OCI-LY7 (cell line): ENCODE measurements around the gene DPY19L3. TPM values are rescaled to one million over a fixed set of nuclear protein-coding genes. Genes with fewer than 3 reads are reported as not detected.

Experiments
- BruUV-seq: library from RNA; stranded (reverse); fragments of 400-500 nt; replicated peaks from 2 replicates; lab custom pipeline; 2021; lab: Mats Ljungman, UMichigan
- CTCF ChIA-PET: fragments of 300-600 bp; sonication (Branson Sonifier 250); formaldehyde crosslinking; loops from one replicate; lab custom pipeline; 2022; ENCODE audit warnings: antibody characterized with exemption; ENCODE audit not compliant: unreplicated experiment; lab: Charles Lee
- POLR2A ChIA-PET: fragments of 300-600 bp; sonication (Branson Sonifier 250); formaldehyde crosslinking; loops from one replicate; lab custom pipeline; 2022; ENCODE audit warnings: antibody characterized with exemption; lab: Charles Lee
- DNase-seq: peaks from one replicate; pipeline ENCODE4 v3.0.0-alpha.2; 2015; ENCODE audit warnings: low spot score
- H2AFZ ChIP-seq: fragments of 200-600 bp; sonication (generic), shearing (Covaris generic); 2 replicates; pipeline ENCODE4 v1.6.1; 2014; ENCODE audit warnings: mild to moderate bottlenecking, antibody characterized with exemption, low read length, moderate library complexity
- H3K27ac ChIP-seq: fragments of 200-600 bp; sonication (generic); 2 replicates; pipeline ENCODE4 v1.5.1; 2014; ENCODE audit warnings: mixed run types, low read depth, mild to moderate bottlenecking, moderate library complexity, low read length, inconsistent platforms; ENCODE audit not compliant: poor library complexity, severe bottlenecking
- H3K36me3 ChIP-seq: fragments of 200-600 bp; sonication (generic); 2 replicates; pipeline ENCODE4 v1.6.1; 2014; ENCODE audit warnings: mild to moderate bottlenecking, antibody characterized with exemption, low read length, moderate library complexity, mixed read lengths; ENCODE audit not compliant: insufficient read depth
- H3K4me1 ChIP-seq: fragments of 200-600 bp; sonication (generic); 2 replicates; pipeline ENCODE4 v1.5.1; 2014; ENCODE audit warnings: mild to moderate bottlenecking, low read length; ENCODE audit not compliant: insufficient read depth, poor library complexity, severe bottlenecking
- H3K4me2 ChIP-seq: fragments of 200-600 bp; sonication (generic); 2 replicates; pipeline ENCODE4 v1.6.1; 2014; ENCODE audit warnings: mild to moderate bottlenecking, low read length
- H3K4me3 ChIP-seq: fragments of 200-600 bp; sonication (generic); 2 replicates; pipeline ENCODE4 v1.5.1; 2014; ENCODE audit warnings: mild to moderate bottlenecking, low read depth, low read length; ENCODE audit not compliant: poor library complexity, severe bottlenecking
- H3K79me2 ChIP-seq: fragments of 200-600 bp; sonication (generic); 2 replicates; pipeline ENCODE4 v1.6.1; 2016; ENCODE audit warnings: low read depth, mild to moderate bottlenecking, low read length, moderate library complexity, mixed read lengths; ENCODE audit not compliant: insufficient read depth
- H3K9me2 ChIP-seq: fragments of 200-600 bp; sonication (generic); 2 replicates; pipeline ENCODE4 v1.6.1; 2016; ENCODE audit warnings: mild to moderate bottlenecking, low read length, mixed read lengths; ENCODE audit not compliant: insufficient read depth
- H3K9me3 ChIP-seq: fragments of 200-600 bp; sonication (generic); 2 replicates; pipeline ENCODE4 v1.6.1; 2014; ENCODE audit warnings: mild to moderate bottlenecking, mixed run types, low read length, mixed read lengths
- H4K20me1 ChIP-seq: fragments of 200-600 bp; sonication (generic); 2 replicates; pipeline ENCODE4 v1.6.1; 2014; ENCODE audit warnings: mild to moderate bottlenecking, antibody characterized with exemption, low read length, moderate library complexity, mixed read lengths; ENCODE audit not compliant: insufficient read depth
- CTCF ChIP-seq: fragments of 200-600 bp; sonication (generic); conservative IDR thresholded peaks from 2 replicates; pipeline ENCODE4 v1.5.1; 2014; ENCODE audit warnings: mild to moderate bottlenecking, antibody characterized with exemption, low read length, moderate library complexity, mixed read lengths
- EZH2phosphoT487 ChIP-seq: fragments of 200-600 bp; sonication (generic); IDR thresholded peaks from 2 replicates; pipeline ENCODE4 v1.6.1; 2018; ENCODE audit warnings: low read depth, borderline replicate concordance, mild to moderate bottlenecking, mixed run types, antibody characterized with exemption, low read length, moderate library complexity, mixed read lengths
- intact Hi-C: fragments of 100-400 bp; cut with micrococcal nuclease; formaldehyde crosslinking; loops from one replicate; pipeline ENCODE4 v1.10.0; 2022; ENCODE audit not compliant: unreplicated experiment
- total RNA-seq, 2 experiments: library from RNA; depleted of rRNA in 1 of 2; stranded (reverse); fragments of >200 nt in 1 of 2; shearing (Covaris generic) in 1 of 2; gene quantifications; 2 replicates each; pipeline ENCODE4 v1.2.3, GENCODE V29; 2014 to 2022

The DPY19L3 gene
- total RNA-seq, 2 experiments from 2014 or later = 31.3 to 39.0 TPM

DNA sequence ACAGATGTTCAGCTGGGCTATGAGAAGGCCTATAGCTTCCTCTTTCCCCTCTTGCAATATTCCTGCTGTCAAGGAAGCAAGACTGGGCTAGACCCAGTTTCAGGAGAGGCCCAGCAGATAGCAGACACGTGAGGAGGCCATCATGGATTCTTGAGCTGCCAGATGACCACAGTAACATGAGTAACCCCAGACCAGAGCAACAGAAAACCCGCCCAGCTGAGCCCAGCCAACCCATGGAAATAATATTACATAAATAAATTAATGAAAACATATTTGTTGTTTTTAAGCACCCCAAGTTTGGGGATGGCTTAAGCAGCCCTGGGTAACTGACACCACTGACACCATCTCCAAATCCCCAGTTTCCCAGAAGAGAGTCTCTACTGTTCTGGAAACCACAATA is 125.2 kb downstream of the DPY19L3 start:
- POLR2A ChIA-PET = no interaction called here

GRCh38 chr19:32532233-32532632 is 126.7 kb downstream of the DPY19L3 start:
- no peaks in the 10 kb centered on the region for H3K79me2 ChIP-seq
- H4K20me1 ChIP-seq = no peaks in the 10 kb centered on the region
- 0 out of 2 replicates have a peak, but pooled peaks cover 10% of the 10 kb centered on the region for H3K9me3 ChIP-seq
- no peaks in the 10 kb centered on the region for H3K4me1 ChIP-seq
- ChIA-PET POLR2A (no interaction called here), CTCF (no interaction called here)
- intact Hi-C loops = no loop called here
- no peak for TF ChIP-seq CTCF
- TF ChIP-seq EZH2phosphoT487 = no peak
- no peaks in the 10 kb centered on the region for H3K36me3 ChIP-seq
- no peaks in the 10 kb centered on the region for H3K9me2 ChIP-seq
- no peak overlapping the region for H2AFZ ChIP-seq
- no peak overlapping the region for H3K27ac ChIP-seq
- no peak for DNase-seq
- H3K4me3 ChIP-seq = no peak overlapping the region
- no TSS peak for BruUV-seq
- no peak overlapping the region for H3K4me2 ChIP-seq

More for the DNA sequence above, 125.2 kb downstream of the DPY19L3 start:
- Histone ChIP-seq H4K20me1 (no peaks in the 10 kb centered on the region), H3K4me2 (no peak overlapping the region), H2AFZ (no peak overlapping the region), H3K4me3 (no peak overlapping the region), H3K27ac (no peak overlapping the region), H3K79me2 (no peaks in the 10 kb centered on the region), H3K9me2 (no peaks in the 10 kb centered on the region), H3K36me3 (no peaks in the 10 kb centered on the region), H3K9me3 (0 out of 2 replicates have a peak, but pooled peaks cover 10% of the 10 kb centered on the region), H3K4me1 (no peaks in the 10 kb centered on the region)
- no TSS peak for BruUV-seq
- intact Hi-C loops = no loop called here
- no peak for TF ChIP-seq CTCF
- no peak for TF ChIP-seq EZH2phosphoT487
- DNase-seq = no peak
- CTCF ChIA-PET = no interaction called here

Other genes starting within 250 kb of the DPY19L3 start
- gene ZNF507, start 60.2 kb upstream of the DPY19L3 start, total RNA-seq (2014; rRNA removed; shearing (Covaris generic)) = 13.3 and 14.2 TPM in 2 replicates
- 34.4 and 35.0 TPM in 2 replicates for gene ZNF507, start 60.2 kb upstream of the DPY19L3 start, total RNA-seq (2022)
- gene PDCD5, start 175.4 kb downstream of the DPY19L3 start, total RNA-seq (2014; rRNA removed; shearing (Covaris generic)) = 162 and 200 TPM in 2 replicates
- 170 and 186 TPM in 2 replicates for gene PDCD5, start 175.4 kb downstream of the DPY19L3 start, total RNA-seq (2022)